Measurements from ENCODE around the gene PTPN5. TPM values are rescaled to one million over a fixed set of nuclear protein-coding genes. Genes with fewer than 3 reads are reported as not detected.

PTPN5 gene
- total and polyA plus RNA-seq, 4 donors, result not detected

DNA sequence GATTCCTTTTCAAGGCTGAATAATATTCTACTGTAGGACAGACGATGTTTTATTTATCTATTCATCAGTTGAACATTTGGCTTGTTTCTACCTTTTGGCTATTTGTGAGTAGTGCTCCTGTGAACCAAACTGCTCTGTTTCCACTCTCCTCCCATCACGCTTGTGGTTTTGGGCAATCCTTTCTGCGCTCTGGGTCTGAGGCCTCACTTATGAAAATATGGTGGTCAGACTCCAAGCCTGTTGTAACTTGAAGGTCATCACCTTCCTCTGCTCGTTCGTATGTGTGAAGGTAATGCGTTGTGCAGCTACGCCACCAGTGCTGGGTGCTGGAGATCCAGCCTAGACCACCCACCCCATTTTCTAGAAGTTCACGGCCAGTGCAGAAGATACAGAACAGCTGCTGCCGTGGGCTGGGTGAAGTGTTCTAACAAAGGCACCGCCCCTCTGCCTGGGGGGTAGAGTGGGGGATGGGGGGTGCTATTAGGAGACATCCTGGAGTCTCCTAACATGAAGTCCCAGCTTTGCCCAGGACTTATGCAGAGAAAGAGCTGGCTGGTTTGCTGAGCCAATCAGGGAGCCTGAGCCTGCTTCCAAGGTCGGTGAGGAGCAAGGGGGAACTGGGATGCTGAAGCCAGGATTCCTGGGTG is 21.0 kb downstream of the PTPN5 start (continued):
- TF ChIP-seq RXRA (IDR thresholded peaks at IDR 0.05), result no peak
- no peak for TF ChIP-seq HNF4A (conservative IDR thresholded peaks at IDR 0.05)
- TF ChIP-seq, protein P1, sequence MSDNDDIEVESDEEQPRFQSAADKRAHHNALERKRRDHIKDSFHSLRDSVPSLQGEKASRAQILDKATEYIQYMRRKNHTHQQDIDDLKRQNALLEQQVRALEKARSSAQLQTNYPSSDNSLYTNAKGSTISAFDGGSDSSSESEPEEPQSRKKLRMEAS (IDR thresholded peaks at IDR 0.05), result no peak
- TF ChIP-seq, protein P2, sequence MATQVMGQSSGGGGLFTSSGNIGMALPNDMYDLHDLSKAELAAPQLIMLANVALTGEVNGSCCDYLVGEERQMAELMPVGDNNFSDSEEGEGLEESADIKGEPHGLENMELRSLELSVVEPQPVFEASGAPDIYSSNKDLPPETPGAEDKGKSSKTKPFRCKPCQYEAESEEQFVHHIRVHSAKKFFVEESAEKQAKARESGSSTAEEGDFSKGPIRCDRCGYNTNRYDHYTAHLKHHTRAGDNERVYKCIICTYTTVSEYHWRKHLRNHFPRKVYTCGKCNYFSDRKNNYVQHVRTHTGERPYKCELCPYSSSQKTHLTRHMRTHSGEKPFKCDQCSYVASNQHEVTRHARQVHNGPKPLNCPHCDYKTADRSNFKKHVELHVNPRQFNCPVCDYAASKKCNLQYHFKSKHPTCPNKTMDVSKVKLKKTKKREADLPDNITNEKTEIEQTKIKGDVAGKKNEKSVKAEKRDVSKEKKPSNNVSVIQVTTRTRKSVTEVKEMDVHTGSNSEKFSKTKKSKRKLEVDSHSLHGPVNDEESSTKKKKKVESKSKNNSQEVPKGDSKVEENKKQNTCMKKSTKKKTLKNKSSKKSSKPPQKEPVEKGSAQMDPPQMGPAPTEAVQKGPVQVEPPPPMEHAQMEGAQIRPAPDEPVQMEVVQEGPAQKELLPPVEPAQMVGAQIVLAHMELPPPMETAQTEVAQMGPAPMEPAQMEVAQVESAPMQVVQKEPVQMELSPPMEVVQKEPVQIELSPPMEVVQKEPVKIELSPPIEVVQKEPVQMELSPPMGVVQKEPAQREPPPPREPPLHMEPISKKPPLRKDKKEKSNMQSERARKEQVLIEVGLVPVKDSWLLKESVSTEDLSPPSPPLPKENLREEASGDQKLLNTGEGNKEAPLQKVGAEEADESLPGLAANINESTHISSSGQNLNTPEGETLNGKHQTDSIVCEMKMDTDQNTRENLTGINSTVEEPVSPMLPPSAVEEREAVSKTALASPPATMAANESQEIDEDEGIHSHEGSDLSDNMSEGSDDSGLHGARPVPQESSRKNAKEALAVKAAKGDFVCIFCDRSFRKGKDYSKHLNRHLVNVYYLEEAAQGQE (IDR thresholded peaks at IDR 0.05), result no peak
- TF ChIP-seq HNF4G (IDR thresholded peaks at IDR 0.05), result no peak
- no peak for TF ChIP-seq YY1 (IDR thresholded peaks at IDR 0.05)

DNA sequence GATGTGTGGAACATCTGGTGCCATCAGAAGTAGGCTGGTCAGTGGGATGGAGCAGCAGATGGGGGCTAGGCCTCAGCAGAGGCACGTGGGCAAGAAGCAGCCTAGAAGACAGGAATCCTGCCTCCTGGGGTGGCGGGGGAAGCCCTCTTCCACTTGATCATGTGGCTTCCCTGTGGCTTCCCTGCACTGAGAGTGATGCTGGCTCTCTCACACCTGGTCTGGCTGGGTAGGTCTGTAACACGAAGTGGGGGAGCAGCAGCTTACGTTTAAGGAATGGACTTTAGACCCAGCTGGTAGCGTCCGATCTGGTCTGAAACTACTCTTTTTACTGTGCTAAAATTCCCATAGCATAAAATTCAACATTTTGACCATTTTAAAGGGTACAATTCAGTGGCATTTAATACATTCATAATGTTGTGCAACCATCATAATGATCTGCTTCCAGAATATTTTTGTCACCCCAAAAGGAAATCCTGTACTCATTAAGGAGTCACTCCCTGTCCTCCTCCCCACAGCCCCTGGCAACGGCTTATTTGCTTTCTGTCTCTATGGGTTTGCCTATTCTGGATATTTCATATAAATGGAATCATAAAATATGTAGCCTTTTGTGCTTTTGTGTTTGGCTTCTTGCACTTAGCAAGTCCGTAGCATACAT is 21.7 kb downstream of the PTPN5 start:
- no peak overlapping the region for H3K27ac ChIP-seq (ENCODE audit: low read depth in 1 of 2, low read length in 2 of 2)
- no peak for TF ChIP-seq GABPA (IDR thresholded peaks at IDR 0.05 in 1 of 2, conservative IDR thresholded peaks at IDR 0.05 in 1 of 2)
- TF ChIP-seq, protein P3, sequence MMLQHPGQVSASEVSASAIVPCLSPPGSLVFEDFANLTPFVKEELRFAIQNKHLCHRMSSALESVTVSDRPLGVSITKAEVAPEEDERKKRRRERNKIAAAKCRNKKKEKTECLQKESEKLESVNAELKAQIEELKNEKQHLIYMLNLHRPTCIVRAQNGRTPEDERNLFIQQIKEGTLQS (IDR thresholded peaks at IDR 0.05), result no peak
- TF ChIP-seq, protein P1 (IDR thresholded peaks at IDR 0.05), result no peak
- no peak for TF ChIP-seq FOXA1 (IDR thresholded peaks at IDR 0.05)
- no peak for TF ChIP-seq NR2F2 (IDR thresholded peaks at IDR 0.05)
- TF ChIP-seq RAD21 (IDR thresholded peaks at IDR 0.05), result no peak
- TF ChIP-seq RXRA (IDR thresholded peaks at IDR 0.05), result no peak
- TF ChIP-seq, protein P4, sequence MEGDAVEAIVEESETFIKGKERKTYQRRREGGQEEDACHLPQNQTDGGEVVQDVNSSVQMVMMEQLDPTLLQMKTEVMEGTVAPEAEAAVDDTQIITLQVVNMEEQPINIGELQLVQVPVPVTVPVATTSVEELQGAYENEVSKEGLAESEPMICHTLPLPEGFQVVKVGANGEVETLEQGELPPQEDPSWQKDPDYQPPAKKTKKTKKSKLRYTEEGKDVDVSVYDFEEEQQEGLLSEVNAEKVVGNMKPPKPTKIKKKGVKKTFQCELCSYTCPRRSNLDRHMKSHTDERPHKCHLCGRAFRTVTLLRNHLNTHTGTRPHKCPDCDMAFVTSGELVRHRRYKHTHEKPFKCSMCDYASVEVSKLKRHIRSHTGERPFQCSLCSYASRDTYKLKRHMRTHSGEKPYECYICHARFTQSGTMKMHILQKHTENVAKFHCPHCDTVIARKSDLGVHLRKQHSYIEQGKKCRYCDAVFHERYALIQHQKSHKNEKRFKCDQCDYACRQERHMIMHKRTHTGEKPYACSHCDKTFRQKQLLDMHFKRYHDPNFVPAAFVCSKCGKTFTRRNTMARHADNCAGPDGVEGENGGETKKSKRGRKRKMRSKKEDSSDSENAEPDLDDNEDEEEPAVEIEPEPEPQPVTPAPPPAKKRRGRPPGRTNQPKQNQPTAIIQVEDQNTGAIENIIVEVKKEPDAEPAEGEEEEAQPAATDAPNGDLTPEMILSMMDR (IDR thresholded peaks at IDR 0.05; ENCODE audit: low read depth, low read length, missing input control), result no peak
- TF ChIP-seq, protein P2 (IDR thresholded peaks at IDR 0.05), result no peak
- no peak for TF ChIP-seq HNF4A (conservative IDR thresholded peaks at IDR 0.05)
- no peak for TF ChIP-seq YY1 (IDR thresholded peaks at IDR 0.05)
- no peak for TF ChIP-seq FOXA2 (IDR thresholded peaks at IDR 0.05)
- no peak for TF ChIP-seq SP1 (IDR thresholded peaks at IDR 0.05)
- TF ChIP-seq, protein P5, sequence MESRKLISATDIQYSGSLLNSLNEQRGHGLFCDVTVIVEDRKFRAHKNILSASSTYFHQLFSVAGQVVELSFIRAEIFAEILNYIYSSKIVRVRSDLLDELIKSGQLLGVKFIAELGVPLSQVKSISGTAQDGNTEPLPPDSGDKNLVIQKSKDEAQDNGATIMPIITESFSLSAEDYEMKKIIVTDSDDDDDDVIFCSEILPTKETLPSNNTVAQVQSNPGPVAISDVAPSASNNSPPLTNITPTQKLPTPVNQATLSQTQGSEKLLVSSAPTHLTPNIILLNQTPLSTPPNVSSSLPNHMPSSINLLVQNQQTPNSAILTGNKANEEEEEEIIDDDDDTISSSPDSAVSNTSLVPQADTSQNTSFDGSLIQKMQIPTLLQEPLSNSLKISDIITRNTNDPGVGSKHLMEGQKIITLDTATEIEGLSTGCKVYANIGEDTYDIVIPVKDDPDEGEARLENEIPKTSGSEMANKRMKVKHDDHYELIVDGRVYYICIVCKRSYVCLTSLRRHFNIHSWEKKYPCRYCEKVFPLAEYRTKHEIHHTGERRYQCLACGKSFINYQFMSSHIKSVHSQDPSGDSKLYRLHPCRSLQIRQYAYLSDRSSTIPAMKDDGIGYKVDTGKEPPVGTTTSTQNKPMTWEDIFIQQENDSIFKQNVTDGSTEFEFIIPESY (IDR thresholded peaks at IDR 0.05), result no peak
- no peak for TF ChIP-seq EGR1 (IDR thresholded peaks at IDR 0.05; ENCODE audit: low read depth in 2 of 2)
- no peak for TF ChIP-seq TAF1 (conservative IDR thresholded peaks at IDR 0.05)
- no peak for TF ChIP-seq HNF4G (IDR thresholded peaks at IDR 0.05)
- no peak for TF ChIP-seq JUND (IDR thresholded peaks at IDR 0.05)
- no peaks in the 10 kb centered on the region for H3K4me1 ChIP-seq (ENCODE audit: control insufficient read depth in 4 of 4, insufficient read depth in 4 of 4, low read length in 3 of 4)
- no peak overlapping the region for H3K4me3 ChIP-seq (ENCODE audit: low read depth in 1 of 3, low read length in 3 of 3)
- no peaks in the 10 kb centered on the region for H3K9me3 ChIP-seq (ENCODE audit: control insufficient read depth in 4 of 4, low read length in 3 of 4)
- no peaks in the 10 kb centered on the region for H3K27me3 ChIP-seq (ENCODE audit: control insufficient read depth in 4 of 4, insufficient read depth in 4 of 4, low read length in 3 of 4)
- DNase-seq (ENCODE audit: low spot score), result no peak
- 50% methylated on average over 8 of the region's 8 CpGs for WGBS
- H3K36me3 ChIP-seq (ENCODE audit: control insufficient read depth in 4 of 4, insufficient read depth in 3 of 4, low read depth in 1 of 4, low read length in 3 of 4), result no peaks in the 10 kb centered on the region
- no peak overlapping the region for H3K9ac ChIP-seq (ENCODE audit: low read depth in 1 of 2, low read length in 2 of 2)
